UCSD-AML1 (cell line): ENCODE measurements around the gene CBFA2T3.

Experiments used
- DNase-seq: peaks from one replicate; lab custom pipeline; 2025; ENCODE audit not compliant: unreplicated experiment; lab: John Stamatoyannopoulos, UW

Gene CBFA2T3

GRCh38 chr16:88844419-88845036, 132.5 kb downstream of the CBFA2T3 start:
- DNase-seq, result no peak

- DNase-seq, result no peak
Observed at GRCh38 chr16:88843256-88843655, 133.8 kb downstream of the CBFA2T3 start.

GRCh38 chr16:88842806-88843205, 134.2 kb downstream of the CBFA2T3 start:
- no peak for DNase-seq

GRCh38 chr16:88842308-88842756, 134.7 kb downstream of the CBFA2T3 start:
- no peak for DNase-seq

GRCh38 chr16:88841521-88842307, 135.3 kb downstream of the CBFA2T3 start:
- no peak for DNase-seq

- DNase-seq, result no peak
Observed at GRCh38 chr16:88840600-88841215, 136.3 kb downstream of the CBFA2T3 start.

- DNase-seq, result no peak
Observed at GRCh38 chr16:88839745-88840599, 137.0 kb downstream of the CBFA2T3 start.

- no peak for DNase-seq
Observed at GRCh38 chr16:88839026-88839529, 137.9 kb downstream of the CBFA2T3 start.

GRCh38 chr16:88838566-88838965, 138.4 kb downstream of the CBFA2T3 start:
- DNase-seq, result no peak

GRCh38 chr16:88837806-88838205, 139.2 kb downstream of the CBFA2T3 start:
- DNase-seq, result no peak

DNA sequence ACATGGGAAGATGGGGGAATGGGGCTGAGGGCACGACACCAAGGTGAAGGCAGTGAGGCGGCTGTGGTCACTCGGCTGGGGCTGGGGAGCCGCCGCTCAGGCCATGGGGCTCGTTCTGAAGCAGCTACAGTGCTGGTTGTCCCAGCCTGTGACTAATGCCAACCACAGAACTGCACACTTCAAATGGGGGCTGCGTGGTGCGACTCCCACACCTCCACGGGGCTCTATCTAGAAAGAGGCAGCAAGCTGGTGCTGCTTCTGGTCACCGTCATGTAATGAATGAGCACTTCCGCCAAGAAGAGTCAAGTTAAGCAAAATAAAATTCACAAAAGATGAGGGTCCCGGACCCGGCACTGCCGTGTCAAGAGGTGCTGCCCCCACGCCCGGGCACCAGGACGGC, 140.2 kb downstream of the CBFA2T3 start:
- DNase-seq, result no peak

DNA sequence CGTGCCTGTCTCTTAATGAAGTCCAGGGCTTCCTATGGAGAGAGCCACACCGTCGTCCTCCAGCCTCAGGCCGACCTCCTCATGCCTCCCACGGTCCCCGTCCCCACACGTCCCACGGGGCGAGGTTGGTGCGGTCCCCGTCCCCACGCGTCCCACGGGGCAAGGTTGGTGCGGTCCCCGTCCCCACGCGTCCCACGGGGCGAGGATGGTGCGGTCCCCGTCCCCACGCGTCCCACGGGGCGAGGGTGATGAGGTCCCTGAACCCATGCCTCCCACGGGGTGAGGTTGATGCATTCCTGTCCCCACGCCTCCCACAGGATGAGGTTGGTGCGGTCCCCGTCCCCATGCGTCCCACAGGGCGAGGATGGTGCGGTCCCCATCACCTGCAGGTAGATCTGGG, 141.2 kb downstream of the CBFA2T3 start:
- no peak for DNase-seq

- no peak for DNase-seq
Observed at GRCh38 chr16:88835383-88835782, 141.6 kb downstream of the CBFA2T3 start.

- DNase-seq, result no peak
Observed at GRCh38 chr16:88834670-88835069, 142.3 kb downstream of the CBFA2T3 start.

GRCh38 chr16:88833086-88833485, 143.9 kb downstream of the CBFA2T3 start:
- DNase-seq, result no peak

DNA sequence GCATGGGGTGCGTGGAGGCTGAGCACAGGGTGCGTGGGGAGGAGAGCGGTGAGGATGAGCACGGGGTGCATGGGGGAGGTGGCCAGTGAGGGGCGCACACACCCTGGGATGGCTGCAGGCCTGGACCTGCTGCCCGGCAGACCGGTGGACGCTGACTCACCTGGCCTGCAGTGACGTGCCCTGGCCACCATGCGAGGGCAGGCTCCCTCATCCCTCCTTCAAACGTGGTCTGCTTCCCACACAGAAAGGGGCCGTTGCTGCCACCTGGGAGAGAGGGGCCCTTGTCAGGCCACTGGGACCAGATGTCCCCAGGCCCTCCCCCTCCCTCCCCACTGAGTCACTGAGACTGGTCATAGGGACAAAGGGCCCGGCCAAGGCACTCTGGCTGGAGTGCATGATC, 145.2 kb downstream of the CBFA2T3 start:
- DNase-seq, result no peak

DNA sequence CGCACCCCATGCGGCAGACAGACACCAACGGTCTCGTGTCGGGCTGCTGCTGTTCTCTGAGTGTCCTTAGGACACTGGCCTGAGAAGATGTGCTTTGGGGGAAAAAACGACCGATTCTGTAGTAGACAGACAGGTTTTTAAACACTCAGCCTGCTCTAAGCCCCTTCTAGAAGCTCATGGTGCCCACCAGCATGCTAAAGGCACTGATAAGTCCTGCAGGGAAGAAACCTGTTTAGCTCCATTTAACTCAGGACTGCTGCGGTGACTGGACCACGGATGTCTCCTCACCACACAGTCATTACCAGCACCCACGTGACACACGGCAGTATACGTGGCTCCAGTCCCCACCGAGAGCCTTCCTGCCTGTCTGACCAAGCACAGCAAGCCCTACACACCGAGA, 146.2 kb downstream of the CBFA2T3 start:
- no peak for DNase-seq

DNA sequence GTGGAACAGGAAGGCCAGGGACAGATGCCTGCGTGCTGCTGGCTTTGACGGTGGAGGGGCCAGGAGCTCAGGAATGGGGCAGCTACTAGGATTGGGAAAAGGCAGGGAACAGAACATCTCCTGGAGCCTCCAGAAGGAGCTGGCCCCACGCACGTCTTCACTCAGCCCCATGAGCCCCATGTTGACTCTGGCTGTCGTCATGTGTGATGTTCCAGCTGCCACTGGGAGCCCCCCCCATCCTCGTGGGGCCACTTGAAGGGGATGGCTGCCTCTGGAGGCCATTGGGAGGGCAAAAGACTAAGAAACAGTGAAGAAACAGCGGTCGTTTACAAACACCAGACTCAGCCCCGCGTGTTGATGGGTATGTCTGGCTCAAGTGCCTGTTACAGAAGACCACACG, 146.7 kb downstream of the CBFA2T3 start:
- no peak for DNase-seq

- DNase-seq, result no peak
Observed at GRCh38 chr16:88828711-88829110, 148.3 kb downstream of the CBFA2T3 start.

GRCh38 chr16:88827727-88828126, 149.3 kb downstream of the CBFA2T3 start:
- no peak for DNase-seq
